Endothelial cell of umbilical vein (primary cell): ENCODE data around the gene MAT1A. TPM values are rescaled to one million over a fixed set of nuclear protein-coding genes. Genes with fewer than 3 reads are reported as not detected.

Experiments
- BruUV-seq: library from RNA; stranded (reverse); fragments of 400-500 nt; replicated peaks from 2 replicates; lab custom pipeline; 2021; lab: Mats Ljungman, UMichigan
- CTCF ChIA-PET: fragments of 300-600, 350-600 bp; sonication (Branson Sonifier 250); formaldehyde crosslinking; loops from one replicate; lab custom pipeline; 2021; ENCODE audit warnings: antibody characterized with exemption, inconsistent platforms; lab: Charles Lee
- POLR2A ChIA-PET: fragments of 300-600, 350-600 bp; sonication (Branson Sonifier 250); formaldehyde crosslinking; loops from one replicate; lab custom pipeline; 2021; ENCODE audit warnings: antibody characterized with exemption, inconsistent platforms; lab: Charles Lee
- DNase-seq: peaks from one replicate; pipeline ENCODE4 v3.0.0-alpha.2; 2011; ENCODE audit warnings: low read depth, low spot score
- FAIRE-seq: peaks from 2 replicates; lab custom pipeline; 2011; peaks lifted over from hg19 to GRCh38; lab: Jason Lieb, UNC
- H2AFZ ChIP-seq: 2 replicates; pipeline ENCODE4 v1.6.0; 2012; ENCODE audit warnings: low read depth, low read length, control low read depth, inconsistent platforms
- H3K27ac ChIP-seq: 2 replicates; pipeline ENCODE4 v1.5.1; 2011; ENCODE audit warnings: low read depth, mild to moderate bottlenecking, control low read depth, low read length, moderate library complexity; ENCODE audit not compliant: insufficient read depth
- H3K27me3 ChIP-seq, 2 experiments: 2 replicates each; pipeline versions ENCODE4 v1.6.0 to v1.6.1; 2011; ENCODE audit warnings: low read length in 2 of 2, mixed read lengths in 1 of 2; ENCODE audit not compliant: control insufficient read depth in 2 of 2, insufficient read depth in 2 of 2
- H3K36me3 ChIP-seq, 2 experiments: 2 replicates in 1 of 2; 3 replicates in 1 of 2; pipeline ENCODE4 v1.5.1; 2011; ENCODE audit warnings: low read length in 2 of 2, mild to moderate bottlenecking in 1 of 2, moderate library complexity in 1 of 2; ENCODE audit not compliant: control insufficient read depth in 2 of 2, insufficient read depth in 2 of 2; ENCODE audit errors: extremely low read depth in 1 of 2
- H3K4me1 ChIP-seq: 3 replicates; pipeline ENCODE4 v1.5.1; 2011; ENCODE audit warnings: mild to moderate bottlenecking, low read length; ENCODE audit not compliant: control insufficient read depth, insufficient read depth; ENCODE audit errors: extremely low read depth
- H3K4me2 ChIP-seq: 2 replicates; pipeline ENCODE4 v1.6.1; 2011; ENCODE audit warnings: low read length, control low read depth, mixed read lengths; ENCODE audit not compliant: insufficient read depth
- H3K4me3 ChIP-seq, 3 experiments: fragments of 200-600 bp in 1 of 3; sonication (generic), shearing (Covaris generic) in 1 of 3; replicated peaks in 1 of 3; 2 replicates each; pipeline ENCODE4 v1.5.1; 2011 to 2016; ENCODE audit warnings: control low read depth in 3 of 3, low read length in 3 of 3, mild to moderate bottlenecking in 2 of 3, inconsistent platforms in 1 of 3, low read depth in 1 of 3, moderate library complexity in 1 of 3; ENCODE audit not compliant: insufficient read depth in 1 of 3
- H3K79me2 ChIP-seq: 2 replicates; pipeline ENCODE4 v1.6.0; 2012; ENCODE audit warnings: low read length, inconsistent platforms; ENCODE audit not compliant: control insufficient read depth, insufficient read depth
- H3K9ac ChIP-seq: replicated peaks from 2 replicates; pipeline ENCODE3; 2011; ENCODE audit warnings: low read length, control low read depth; ENCODE audit not compliant: insufficient read depth; ENCODE audit errors: extremely low read depth
- H3K9me1 ChIP-seq: replicated peaks from 3 replicates; pipeline ENCODE4 v1.6.0; 2011; ENCODE audit warnings: mild to moderate bottlenecking, low read length; ENCODE audit not compliant: control insufficient read depth, insufficient read depth; ENCODE audit errors: extremely low read depth
- H3K9me3 ChIP-seq: replicated peaks from 2 replicates; pipeline ENCODE4 v1.5.1; 2012; ENCODE audit warnings: low read length, inconsistent platforms; ENCODE audit not compliant: control insufficient read depth, insufficient read depth
- H4K20me1 ChIP-seq: replicated peaks from 2 replicates; pipeline ENCODE3; 2011; ENCODE audit warnings: mild to moderate bottlenecking, low read length; ENCODE audit not compliant: control insufficient read depth, insufficient read depth; ENCODE audit errors: extremely low read depth
- CTCF ChIP-seq, 2 donors: IDR thresholded peaks; 1 replicate in 1 of 2; 2 replicates in 1 of 2; pipeline ENCODE4 v1.5.1; 2011; ENCODE audit warnings: low read length in 2 of 2, mild to moderate bottlenecking in 2 of 2, moderate library complexity in 2 of 2, control low read depth in 1 of 2, inconsistent platforms in 1 of 2, low read depth in 1 of 2; ENCODE audit not compliant: insufficient read depth in 1 of 2; ENCODE audit errors: extremely low read depth in 1 of 2
- EZH2 ChIP-seq: IDR thresholded peaks from 2 replicates; pipeline ENCODE4 v1.6.1; 2012; ENCODE audit warnings: borderline replicate concordance, low read depth, mild to moderate bottlenecking, moderate library complexity, low read length, inconsistent platforms; ENCODE audit not compliant: severe bottlenecking
- FOS ChIP-seq: IDR thresholded peaks from 2 replicates; pipeline ENCODE4 v1.6.1; 2011; ENCODE audit warnings: mild to moderate bottlenecking, low read length, moderate library complexity, borderline replicate concordance; ENCODE audit not compliant: insufficient read depth
- GATA2 ChIP-seq: IDR thresholded peaks from 2 replicates; pipeline ENCODE4 v1.7.0; 2011; ENCODE audit warnings: low read depth, mild to moderate bottlenecking, moderate library complexity, mixed read lengths, low read length; ENCODE audit not compliant: insufficient read length, insufficient read depth
- JUN ChIP-seq: IDR thresholded peaks from 2 replicates; pipeline ENCODE4 v1.6.1; 2011; ENCODE audit warnings: borderline replicate concordance, low read depth; ENCODE audit not compliant: insufficient read length, insufficient read depth
- MAX ChIP-seq: IDR thresholded peaks from 2 replicates; pipeline ENCODE4 v1.6.1; 2011; ENCODE audit not compliant: insufficient read depth, insufficient read length
- MYC ChIP-seq: IDR thresholded peaks from one replicate; pipeline ENCODE4 v1.6.1; 2011; ENCODE audit warnings: mild to moderate bottlenecking, low read depth, low read length
- POLR2A ChIP-seq: IDR thresholded peaks from 2 replicates; pipeline ENCODE4 v1.6.1; 2012; ENCODE audit warnings: low read depth, mild to moderate bottlenecking, control low read depth, low read length
- POLR2AphosphoS5 ChIP-seq: IDR thresholded peaks from 2 replicates; pipeline ENCODE4 v1.6.1; 2012; ENCODE audit warnings: low read depth, mild to moderate bottlenecking, control low read depth, low read length, moderate library complexity; ENCODE audit not compliant: insufficient read depth
- dilution Hi-C: fragments of 300-500 bp; cut with MboI; formaldehyde crosslinking; loops from one replicate; pipeline ENCODE4 v1.15.0; 2019; ENCODE audit warnings: low sequenced_read_pairs; ENCODE audit not compliant: extremely low pct_ligation_motif_present
- intact Hi-C: fragments of 100-400 bp; cut with micrococcal nuclease; formaldehyde crosslinking; loops from one replicate; pipeline ENCODE4 v1.10.0; 2022
- polyA plus RNA-seq, 4 experiments: library from polyadenylated mRNA; depleted of rRNA in 3 of 4; stranded (reverse) in 3 of 4; unstranded in 1 of 4; fragments of >200 nt; gene quantifications; 2 replicates each; pipeline versions ENCODE4 v1.2.1 to v1.2.3, GENCODE V29; 2011 to 2012; ENCODE audit warnings: missing spikeins in 1 of 4
- total RNA-seq: library from RNA; stranded (reverse); gene quantifications from 2 replicates; pipeline ENCODE4 v1.2.3, GENCODE V29; 2021

Gene MAT1A
- total and polyA plus RNA-seq, 2 donors (not counting 3 experiments of a cell fraction or from before 2014, with no cell fraction given): not detected

- Histone ChIP-seq H3K9me1 (no peaks in the 10 kb centered on the region), H3K9ac (no peak overlapping the region), H4K20me1 (no peaks in the 10 kb centered on the region), H2AFZ (no peak overlapping the region), H3K36me3 (no peaks in the 10 kb centered on the region), H3K4me2 (no peak overlapping the region), H3K27me3 (no peaks in the 10 kb centered on the region), H3K4me1 (no peaks in the 10 kb centered on the region), H3K27ac (no peak overlapping the region), H3K9me3 (no peaks in the 10 kb centered on the region), H3K4me3 (no peak overlapping the region), H3K79me2 (no peaks in the 10 kb centered on the region)
- CTCF ChIA-PET: no interaction called here
- BruUV-seq: no TSS peak
- POLR2A ChIA-PET: no interaction called here
- dilution Hi-C loops (no loop called here), intact Hi-C loops (no loop called here)
- FAIRE-seq (no peak), DNase-seq (no peak)
- no peak for TF ChIP-seq CTCF (IDR thresholded peaks at IDR 0.05; ENCODE audit: extremely low read depth in 1 of 2, insufficient read depth in 1 of 2, low read depth in 1 of 2, low read length in 2 of 2)
- no peak for TF ChIP-seq POLR2A
- no peak for TF ChIP-seq MYC
- no peak for TF ChIP-seq FOS
- no peak for TF ChIP-seq POLR2AphosphoS5
- TF ChIP-seq GATA2: no peak
- no peak for TF ChIP-seq JUN
- TF ChIP-seq EZH2: no peak
- no peak for TF ChIP-seq MAX
Measured at GRCh38 chr10:80274396-80275134, 14.9 kb downstream of the MAT1A start.
